Natural killer cell (primary cell): ENCODE measurements around the gene RAB44. TPM values are rescaled to one million over a fixed set of nuclear protein-coding genes. Genes with fewer than 3 reads are reported as not detected.

Source experiments
- ATAC-seq, 3 donors: fragments of 150-1000 bp in 2 of 3; fragments of 200-7000 bp in 1 of 3; cut with Tn5 transposase; 1 replicate in 1 of 3; 2 replicates in 2 of 3; pipeline ENCODE4 v1.10.0; 2021; ENCODE audit warnings: mild to moderate bottlenecking in 2 of 3, moderate library complexity in 2 of 3
- DNase-seq, 2 donors: peaks; one replicate each; pipeline versions ENCODE4 v3.0.0 to v3.0.0-alpha.2; 2013 to 2021; ENCODE audit warnings: mixed read lengths in 1 of 2
- H3K27ac ChIP-seq: one replicate; pipeline ENCODE4 v1.5.1; 2013; ENCODE audit warnings: mild to moderate bottlenecking, low read length
- H3K27me3 ChIP-seq: one replicate; pipeline ENCODE4 v1.6.1; 2013; ENCODE audit warnings: low read length; ENCODE audit not compliant: control insufficient read depth, insufficient read depth
- H3K36me3 ChIP-seq: one replicate; pipeline ENCODE4 v1.6.1; 2013; ENCODE audit warnings: low read length; ENCODE audit not compliant: control insufficient read depth, insufficient read depth
- H3K4me1 ChIP-seq: one replicate; pipeline ENCODE4 v1.6.1; 2013; ENCODE audit warnings: low read length; ENCODE audit not compliant: control insufficient read depth, insufficient read depth
- H3K4me3 ChIP-seq: one replicate; pipeline ENCODE4 v1.5.1; 2013; ENCODE audit warnings: low read length
- H3K9me3 ChIP-seq: one replicate; pipeline ENCODE4 v1.6.1; 2013; ENCODE audit warnings: low read length; ENCODE audit not compliant: control insufficient read depth, insufficient read depth
- H3K27ac Mint-ChIP-seq, 2 donors: one replicate each; pipeline ENCODE4 v1.8.0; 2022; ENCODE audit warnings: mild to moderate bottlenecking in 2 of 2, mixed read lengths in 2 of 2, moderate library complexity in 1 of 2
- H3K27me3 Mint-ChIP-seq, 2 donors: one replicate each; pipeline ENCODE4 v1.8.0; 2022; ENCODE audit warnings: low read depth in 2 of 2, mixed read lengths in 2 of 2
- H3K36me3 Mint-ChIP-seq: one replicate; pipeline ENCODE4 v1.8.0; 2022; ENCODE audit warnings: mixed read lengths
- H3K4me1 Mint-ChIP-seq, 2 donors: one replicate each; pipeline ENCODE4 v1.8.0; 2022; ENCODE audit warnings: mixed read lengths in 2 of 2
- H3K4me3 Mint-ChIP-seq: one replicate; pipeline ENCODE4 v1.8.0; 2022; ENCODE audit warnings: mild to moderate bottlenecking, moderate library complexity, mixed read lengths
- H3K9me3 Mint-ChIP-seq, 2 donors: one replicate each; pipeline ENCODE4 v1.8.0; 2022; ENCODE audit warnings: mixed read lengths in 2 of 2
- CTCF ChIP-seq: fragments of 200-600 bp; IDR thresholded peaks from one replicate; pipeline ENCODE4 v1.8.0; 2022; ENCODE audit warnings: antibody characterized with exemption
- WGBS: methylation state at CpG from one replicate; pipeline ENCODE4 v1.1.7; 2013; ENCODE audit warnings: missing lambda C conversion rate; ENCODE audit not compliant: insufficient coverage; 5-methylcytosine and 5-hydroxymethylcytosine counted together
- intact Hi-C: fragments of 100-400 bp; cut with micrococcal nuclease; formaldehyde crosslinking; loops from one replicate; pipeline ENCODE4 v1.14.2; 2022
- total RNA-seq, 4 donors: library from RNA; stranded (reverse); fragments of 120-200 nt in 1 of 4; gene quantifications; one replicate each; pipeline versions ENCODE4 v1.2.3 to v1.2.4, GENCODE V29; 2013 to 2022

Gene RAB44
- total RNA-seq, 3 donors from 2014 or later (not counting 1 experiment from before 2014, with no cell fraction given): 0.09 to 12.9 (median 0.70) TPM

DNA sequence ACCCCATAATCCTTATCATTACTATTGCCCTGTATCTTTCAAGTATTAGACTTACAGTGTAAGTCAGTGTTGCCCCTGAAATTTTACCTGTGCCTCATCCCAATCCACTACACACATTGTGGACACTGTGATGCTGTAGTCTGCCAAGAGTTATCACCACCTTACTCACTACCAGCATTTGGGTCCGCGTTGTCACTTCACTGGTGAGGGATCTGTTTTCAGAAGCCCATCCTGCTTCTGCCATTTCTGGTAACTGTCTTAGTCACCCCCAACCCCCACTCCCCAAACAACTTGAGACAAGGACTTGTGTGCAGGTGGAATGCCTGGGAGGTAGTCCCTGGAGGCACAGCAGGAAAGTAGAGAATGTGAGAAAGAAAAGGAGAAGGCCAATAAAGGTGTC, 6.0 kb upstream of the RAB44 start:
- Histone ChIP-seq H3K36me3 (no peaks in the 10 kb centered on the region), H3K4me3 (no peak overlapping the region), H3K9me3 (no peaks in the 10 kb centered on the region), H3K27ac (peak overlapping the region; percentile 71), H3K4me1 (peaks cover 21% of the 10 kb centered on the region), H3K27me3 (no peaks in the 10 kb centered on the region)
- intact Hi-C loops: no loop called here
- WGBS: 100% methylated on average over 2 of the region's 2 CpGs
- TF ChIP-seq CTCF: no peak
- peaks cover 17 to 21% of the 10 kb centered on the region in 2 donors for H3K4me1 Mint-ChIP-seq
- H3K27ac Mint-ChIP-seq: peak overlapping the region in 1 of 2 donors; percentile 35
- no peak overlapping the region for H3K4me3 Mint-ChIP-seq
- DNase-seq: no peak
- no peak for ATAC-seq
- no peaks in the 10 kb centered on the region for H3K36me3 Mint-ChIP-seq
- no peaks in the 10 kb centered on the region for H3K9me3 Mint-ChIP-seq
- H3K27me3 Mint-ChIP-seq: no peaks in the 10 kb centered on the region

- Mint-ChIP-seq H3K36me3 (no peaks in the 10 kb centered on the region), H3K27me3 (no peaks in the 10 kb centered on the region), H3K9me3 (no peaks in the 10 kb centered on the region), H3K4me3 (peak overlapping the region; percentile 21), H3K4me1 (peaks cover 17 to 21% of the 10 kb centered on the region in 2 donors), H3K27ac (peak overlapping the region in 1 of 2 donors; percentile 35)
- H3K9me3 ChIP-seq: no peaks in the 10 kb centered on the region
- no peaks in the 10 kb centered on the region for H3K27me3 ChIP-seq
- no peaks in the 10 kb centered on the region for H3K36me3 ChIP-seq
- WGBS: 3% methylated on average over 3 of the region's 3 CpGs
- peak overlapping the region; percentile 71 for H3K27ac ChIP-seq
- no peak for TF ChIP-seq CTCF
- peak in 1 of 2 donors; percentile 59 for DNase-seq
- H3K4me1 ChIP-seq: peaks cover 18% of the 10 kb centered on the region
- intact Hi-C loops: no loop called here
- H3K4me3 ChIP-seq: no peak overlapping the region
- ATAC-seq: peak; percentile 83 to 96 (median 93)
Measured at GRCh38 chr6:36692220-36692619, 5.4 kb upstream of the RAB44 start.

DNA sequence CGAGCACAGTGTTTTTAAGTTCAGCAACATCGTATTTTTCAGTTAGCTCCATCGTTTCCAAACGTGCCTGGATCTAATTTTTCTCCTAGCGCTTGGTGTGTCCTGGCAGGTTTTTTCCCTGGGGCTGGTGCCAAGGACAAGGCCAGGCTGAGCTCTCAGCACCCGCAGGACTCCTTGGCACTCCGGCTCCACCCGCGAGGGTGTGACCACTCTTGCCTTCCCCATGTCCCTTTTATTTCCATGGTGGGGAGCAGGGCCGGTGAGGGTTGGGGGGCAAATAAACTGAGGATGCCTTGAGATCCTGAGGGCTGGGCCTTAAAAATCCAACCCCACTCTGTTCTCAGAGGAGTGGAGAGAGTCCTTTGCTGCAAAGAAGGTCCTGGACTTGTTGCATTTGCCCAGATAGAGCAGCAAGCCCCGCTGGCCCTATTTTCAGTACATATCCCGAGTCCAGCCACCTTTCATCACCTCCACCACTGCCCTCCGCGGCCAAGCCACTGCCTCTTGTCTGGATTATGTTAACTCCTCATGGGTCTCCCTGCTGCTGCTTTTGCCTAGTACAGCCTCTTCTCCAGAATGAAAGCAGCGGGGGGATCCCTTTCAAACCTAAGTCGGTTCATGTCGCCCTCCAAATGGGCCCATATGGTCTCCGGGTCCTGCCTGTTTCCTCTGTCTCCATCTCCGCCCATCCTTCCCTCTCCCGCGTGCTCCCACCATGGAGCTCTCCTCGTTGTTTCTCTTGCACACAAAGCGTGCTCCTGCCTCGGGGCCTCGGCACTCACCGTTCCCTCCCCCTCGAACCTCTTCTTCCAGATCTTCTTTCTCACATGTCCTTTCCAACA, 4.5 kb upstream of the RAB44 start:
- Mint-ChIP-seq H3K27me3 (no peaks in the 10 kb centered on the region), H3K9me3 (no peaks in the 10 kb centered on the region), H3K27ac (peak overlapping the region in 1 of 2 donors; percentile 23), H3K36me3 (no peaks in the 10 kb centered on the region), H3K4me3 (no peak overlapping the region), H3K4me1 (peaks cover 17 to 21% of the 10 kb centered on the region in 2 donors)
- no peaks in the 10 kb centered on the region for H3K36me3 ChIP-seq
- intact Hi-C loops: no loop called here
- 96% methylated on average over 25 of the region's 27 CpGs for WGBS
- DNase-seq (no peak), ATAC-seq (no peak)
- H3K9me3 ChIP-seq: no peaks in the 10 kb centered on the region
- no peak overlapping the region for H3K4me3 ChIP-seq
- H3K27me3 ChIP-seq: no peaks in the 10 kb centered on the region
- peak overlapping the region; percentile 71 for H3K27ac ChIP-seq
- TF ChIP-seq CTCF: no peak
- peaks cover 23% of the 10 kb centered on the region for H3K4me1 ChIP-seq
